Neural crest cell (in vitro differentiated cells): ENCODE results near the gene ASB5. TPM values are rescaled to one million over a fixed set of nuclear protein-coding genes. Genes with fewer than 3 reads are reported as not detected.

Experiments
- DNase-seq: peaks from one replicate; pipeline ENCODE4 v3.0.0; 2021; ENCODE audit warnings: low read depth, mixed read lengths, low spot score
- H3K27ac Mint-ChIP-seq: one replicate; pipeline ENCODE4 v1.8.0; 2021; ENCODE audit warnings: mild to moderate bottlenecking, mixed read lengths; ENCODE audit not compliant: unreplicated experiment
- H3K27me3 Mint-ChIP-seq: 2 replicates; pipeline ENCODE4 v1.8.0; 2021; ENCODE audit warnings: low read depth, mild to moderate bottlenecking, mixed read lengths
- H3K36me3 Mint-ChIP-seq: 2 replicates; pipeline ENCODE4 v1.8.0; 2021; ENCODE audit warnings: low read depth, mild to moderate bottlenecking, mixed read lengths
- H3K4me1 Mint-ChIP-seq: 2 replicates; pipeline ENCODE4 v1.8.0; 2021; ENCODE audit warnings: mixed read lengths
- H3K4me3 Mint-ChIP-seq: one replicate; pipeline ENCODE4 v1.8.0; 2021; ENCODE audit warnings: mild to moderate bottlenecking, mixed read lengths
- H3K9me3 Mint-ChIP-seq: 2 replicates; pipeline ENCODE4 v1.8.0; 2021; ENCODE audit warnings: mixed read lengths
- total RNA-seq: library from RNA; stranded (reverse); gene quantifications from 2 replicates; pipeline ENCODE4 v1.2.1, GENCODE V29; 2021
- TF ChIP-seq, protein P1 (sequence below): fragments of 200-600 bp; sonication (generic); conservative IDR thresholded peaks from 2 replicates; pipeline ENCODE4 v1.5.0; 2021; ENCODE audit warnings: antibody characterized with exemption, mild to moderate bottlenecking

Gene ASB5
- total RNA-seq, 1 donor from 2014 or later, result not detected

DNA sequence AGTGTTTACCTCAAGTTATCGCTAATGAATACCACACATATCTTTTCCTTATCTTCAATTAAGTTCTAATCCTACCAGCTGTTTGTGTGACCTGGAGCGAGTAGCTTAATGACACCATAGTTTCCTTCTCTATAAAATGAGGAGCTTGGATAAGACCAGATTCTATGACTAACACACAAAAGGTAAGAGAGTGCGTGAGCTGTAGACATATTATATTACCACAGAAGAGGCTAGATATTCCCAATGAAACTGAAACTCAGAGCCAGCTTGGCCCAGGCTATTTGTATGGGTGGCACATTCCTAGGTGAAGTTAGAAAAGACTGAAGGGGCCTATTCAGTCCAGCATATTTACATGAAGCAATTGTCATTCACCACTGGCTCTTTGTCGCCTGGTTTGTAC is 30.2 kb downstream of the ASB5 start:
- Mint-ChIP-seq H3K9me3 (no peaks in the 10 kb centered on the region), H3K36me3 (no peaks in the 10 kb centered on the region), H3K27ac (no peak overlapping the region), H3K4me3 (no peak overlapping the region), H3K4me1 (no peaks in the 10 kb centered on the region), H3K27me3 (no peaks in the 10 kb centered on the region)
- DNase-seq, result no peak
- TF ChIP-seq, protein P1, sequence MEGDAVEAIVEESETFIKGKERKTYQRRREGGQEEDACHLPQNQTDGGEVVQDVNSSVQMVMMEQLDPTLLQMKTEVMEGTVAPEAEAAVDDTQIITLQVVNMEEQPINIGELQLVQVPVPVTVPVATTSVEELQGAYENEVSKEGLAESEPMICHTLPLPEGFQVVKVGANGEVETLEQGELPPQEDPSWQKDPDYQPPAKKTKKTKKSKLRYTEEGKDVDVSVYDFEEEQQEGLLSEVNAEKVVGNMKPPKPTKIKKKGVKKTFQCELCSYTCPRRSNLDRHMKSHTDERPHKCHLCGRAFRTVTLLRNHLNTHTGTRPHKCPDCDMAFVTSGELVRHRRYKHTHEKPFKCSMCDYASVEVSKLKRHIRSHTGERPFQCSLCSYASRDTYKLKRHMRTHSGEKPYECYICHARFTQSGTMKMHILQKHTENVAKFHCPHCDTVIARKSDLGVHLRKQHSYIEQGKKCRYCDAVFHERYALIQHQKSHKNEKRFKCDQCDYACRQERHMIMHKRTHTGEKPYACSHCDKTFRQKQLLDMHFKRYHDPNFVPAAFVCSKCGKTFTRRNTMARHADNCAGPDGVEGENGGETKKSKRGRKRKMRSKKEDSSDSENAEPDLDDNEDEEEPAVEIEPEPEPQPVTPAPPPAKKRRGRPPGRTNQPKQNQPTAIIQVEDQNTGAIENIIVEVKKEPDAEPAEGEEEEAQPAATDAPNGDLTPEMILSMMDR, result no peak

GRCh38 chr4:176238157-176238610 is 30.8 kb downstream of the ASB5 start:
- no peaks in the 10 kb centered on the region for H3K36me3 Mint-ChIP-seq
- no peak overlapping the region for H3K4me3 Mint-ChIP-seq
- TF ChIP-seq, protein P1, result no peak
- no peak for DNase-seq
- no peaks in the 10 kb centered on the region for H3K27me3 Mint-ChIP-seq
- H3K4me1 Mint-ChIP-seq, result no peaks in the 10 kb centered on the region
- H3K9me3 Mint-ChIP-seq, result no peaks in the 10 kb centered on the region
- H3K27ac Mint-ChIP-seq, result no peak overlapping the region

GRCh38 chr4:176236946-176237345 is 32.1 kb downstream of the ASB5 start:
- no peaks in the 10 kb centered on the region for H3K4me1 Mint-ChIP-seq
- TF ChIP-seq, protein P1, result no peak

GRCh38 chr4:176230836-176231235 is 38.2 kb downstream of the ASB5 start:
- no peaks in the 10 kb centered on the region for H3K36me3 Mint-ChIP-seq
- H3K4me1 Mint-ChIP-seq, result no peaks in the 10 kb centered on the region
- DNase-seq, result no peak
- H3K27ac Mint-ChIP-seq, result no peak overlapping the region
- H3K4me3 Mint-ChIP-seq, result no peak overlapping the region
- H3K27me3 Mint-ChIP-seq, result no peaks in the 10 kb centered on the region
- H3K9me3 Mint-ChIP-seq, result no peaks in the 10 kb centered on the region
- TF ChIP-seq, protein P1, result no peak

More at GRCh38 chr4:176236946-176237345, 32.1 kb downstream of the ASB5 start:
- DNase-seq, result no peak
- Mint-ChIP-seq H3K27me3 (no peaks in the 10 kb centered on the region), H3K27ac (no peak overlapping the region), H3K4me3 (no peak overlapping the region), H3K36me3 (no peaks in the 10 kb centered on the region), H3K9me3 (no peaks in the 10 kb centered on the region)

- no peaks in the 10 kb centered on the region for H3K4me1 Mint-ChIP-seq
- no peaks in the 10 kb centered on the region for H3K36me3 Mint-ChIP-seq
- no peak overlapping the region for H3K4me3 Mint-ChIP-seq
- DNase-seq, result no peak
- no peak overlapping the region for H3K27ac Mint-ChIP-seq
- H3K27me3 Mint-ChIP-seq, result no peaks in the 10 kb centered on the region
- no peaks in the 10 kb centered on the region for H3K9me3 Mint-ChIP-seq
- TF ChIP-seq, protein P1, result no peak
Observed at GRCh38 chr4:176229645-176230044, 39.4 kb downstream of the ASB5 start.

DNA sequence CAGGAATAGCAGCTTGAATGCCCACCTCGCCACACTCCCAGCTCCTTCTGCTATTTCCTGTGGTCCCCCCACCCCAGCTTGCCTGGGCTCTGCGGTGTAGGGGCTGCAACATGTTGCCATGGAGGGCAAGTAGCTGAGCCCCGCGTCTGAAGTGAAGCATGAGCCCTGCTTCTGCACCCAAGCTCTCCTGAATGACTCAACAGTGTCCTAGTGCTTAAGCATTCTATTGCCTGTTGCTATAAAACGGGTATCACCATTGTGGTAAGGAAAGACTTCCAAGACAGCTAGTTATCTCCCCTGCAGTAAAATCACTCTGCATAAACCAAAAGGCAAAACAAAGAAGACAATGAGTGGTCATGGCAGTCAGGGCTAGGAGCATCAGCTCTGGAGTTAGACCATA is 42.3 kb downstream of the ASB5 start:
- Mint-ChIP-seq H3K9me3 (no peaks in the 10 kb centered on the region), H3K36me3 (no peaks in the 10 kb centered on the region), H3K27ac (no peak overlapping the region), H3K4me1 (no peaks in the 10 kb centered on the region), H3K27me3 (no peaks in the 10 kb centered on the region), H3K4me3 (no peak overlapping the region)
- TF ChIP-seq, protein P1, result no peak
- DNase-seq, result no peak
